ENCODE data around the gene FZD2. TPM values are rescaled to one million over a fixed set of nuclear protein-coding genes. Genes with fewer than 3 reads are reported as not detected.
"Not testable (repeated sequence)": the region's sequence is repeated elsewhere in the genome, so short reads cannot be mapped to it uniquely, and the experiment has no call there.

FZD2 gene
- total and polyA plus RNA-seq, 4 experiments from 2014 or later, result not detected

GRCh38 chr17:44527954-44528353 is 29.3 kb upstream of the FZD2 start:
- H3K36me3 Mint-ChIP-seq, result no peaks in the 10 kb centered on the region
- Histone ChIP-seq H3K27me3 (ENCODE audit: insufficient read depth, low read length) (no peaks in the 10 kb centered on the region), H3K36me3 (ENCODE audit: insufficient read depth, low read length) (no peaks in the 10 kb centered on the region), H3K4me3 (ENCODE audit: low read length in 2 of 2) (no peak overlapping the region), H3K27ac (ENCODE audit: low read depth, low read length) (no peak overlapping the region), H3K4me1 (ENCODE audit: insufficient read depth, low read length) (no peaks in the 10 kb centered on the region), H3K9me3 (ENCODE audit: control insufficient read depth in 1 of 2, low read length in 2 of 2) (no peaks in the 10 kb centered on the region)
- H3K27ac Mint-ChIP-seq, result no peak overlapping the region
- H3K9me3 Mint-ChIP-seq, result peaks cover 0 to 8% (median 2%) of the 10 kb centered on the region in 8 donors
- POLR2A ChIA-PET (ENCODE audit: partially characterized antibody), result no interaction called here
- H3K4me1 Mint-ChIP-seq, result no peaks in the 10 kb centered on the region
- H3K4me3 Mint-ChIP-seq, result no peak overlapping the region
- CTCF ChIA-PET (ENCODE audit: partially characterized antibody), result no interaction called here
- intact Hi-C loops (cut with micrococcal nuclease), result no loop called here
- no peak for DNase-seq
- H3K27me3 Mint-ChIP-seq, result peaks cover 6 to 13% of the 10 kb centered on the region in 2 donors

GRCh38 chr17:44529864-44530263 is 27.4 kb upstream of the FZD2 start:
- Mint-ChIP-seq H3K4me1 (peaks cover 3 to 9% (median 7%) of the 10 kb centered on the region in 4 donors), H3K27me3 (peaks cover 6 to 10% of the 10 kb centered on the region in 2 donors), H3K36me3 (no peaks in the 10 kb centered on the region), H3K27ac (no peak overlapping the region), H3K4me3 (no peak overlapping the region), H3K9me3 (peaks cover 0 to 8% (median 2%) of the 10 kb centered on the region in 8 donors)
- Histone ChIP-seq H3K4me3 (ENCODE audit: low read length in 2 of 2) (no peak overlapping the region), H3K27ac (ENCODE audit: low read depth, low read length) (no peak overlapping the region), H3K27me3 (ENCODE audit: insufficient read depth, low read length) (no peaks in the 10 kb centered on the region), H3K9me3 (ENCODE audit: control insufficient read depth in 1 of 2, low read length in 2 of 2) (no peaks in the 10 kb centered on the region), H3K36me3 (ENCODE audit: insufficient read depth, low read length) (no peaks in the 10 kb centered on the region), H3K4me1 (ENCODE audit: insufficient read depth, low read length) (peaks cover 8% of the 10 kb centered on the region)
- DNase-seq, result no peak
- ChIA-PET POLR2A (ENCODE audit: partially characterized antibody) (no interaction called here), CTCF (ENCODE audit: partially characterized antibody) (no interaction called here)
- intact Hi-C loops (cut with micrococcal nuclease), result loop anchor here (5.0 kb wide), 1 partner anchor 107 kb away; no protein-coding TSS in a partner anchor

- ChIA-PET POLR2A (ENCODE audit: partially characterized antibody) (no interaction called here), CTCF (ENCODE audit: partially characterized antibody) (interaction anchor here (0.6 to 1.5 kb wide), 3 partner anchors 9 to 27 kb away, joined by 3 to 4 read pairs (median 4); no protein-coding TSS in a partner anchor)
- Mint-ChIP-seq H3K4me1 (peaks cover 3 to 9% (median 7%) of the 10 kb centered on the region in 4 donors), H3K4me3 (no peak overlapping the region), H3K27me3 (peaks cover 5 to 7% of the 10 kb centered on the region in 2 donors), H3K27ac (no peak overlapping the region), H3K36me3 (no peaks in the 10 kb centered on the region), H3K9me3 (peaks cover 0 to 8% (median 2%) of the 10 kb centered on the region in 8 donors)
- Histone ChIP-seq H3K9me3 (ENCODE audit: control insufficient read depth in 1 of 2, low read length in 2 of 2) (no peaks in the 10 kb centered on the region), H3K27ac (ENCODE audit: low read depth, low read length) (no peak overlapping the region), H3K27me3 (ENCODE audit: insufficient read depth, low read length) (no peaks in the 10 kb centered on the region), H3K36me3 (ENCODE audit: insufficient read depth, low read length) (no peaks in the 10 kb centered on the region), H3K4me1 (ENCODE audit: insufficient read depth, low read length) (peaks cover 8% of the 10 kb centered on the region), H3K4me3 (ENCODE audit: low read length in 2 of 2) (no peak overlapping the region)
- intact Hi-C loops (cut with micrococcal nuclease), result loop anchor here (5.0 kb wide), 1 partner anchor 106 kb away; no protein-coding TSS in a partner anchor
- no peak for DNase-seq
These were observed 26.3 kb upstream of the FZD2 start for GRCh38 chr17:44530896-44531418.

- peak overlapping the region in 2 of 8 donors; percentile 5 to 33 for H3K4me3 Mint-ChIP-seq
- no peaks in the 10 kb centered on the region for H3K9me3 ChIP-seq (ENCODE audit: control insufficient read depth in 1 of 2, low read length in 2 of 2)
- peaks cover 0 to 2% (median 0%) of the 10 kb centered on the region in 8 donors for H3K9me3 Mint-ChIP-seq
- intact Hi-C loops (cut with micrococcal nuclease), result loop anchor here (1.0 to 5.0 kb wide), 2 partner anchors 104 to 139 kb away; no protein-coding TSS in a partner anchor
- peaks cover 0 to 5% of the 10 kb centered on the region in 2 donors for H3K27me3 Mint-ChIP-seq
- peaks cover 8% of the 10 kb centered on the region for H3K4me1 ChIP-seq (ENCODE audit: insufficient read depth, low read length)
- no peaks in the 10 kb centered on the region for H3K36me3 Mint-ChIP-seq
- peak overlapping the region in 3 of 7 donors; percentile 38 to 75 (median 69) for H3K27ac Mint-ChIP-seq
- peak; percentile 68 to 76 (median 74) for DNase-seq
- POLR2A ChIA-PET (ENCODE audit: partially characterized antibody), result interaction anchor here (0.8 kb wide), 1 partner anchor 30 kb away, joined by 4 read pairs; no protein-coding TSS in a partner anchor
- no peaks in the 10 kb centered on the region for H3K36me3 ChIP-seq (ENCODE audit: insufficient read depth, low read length)
- CTCF ChIA-PET (ENCODE audit: partially characterized antibody), result interaction anchor here (0.7 to 2.7 kb wide), 19 partner anchors 10 to 590 kb away, joined by 3 to 22 read pairs (median 3); partner anchors contain the start of gene GPATCH8
- H3K27me3 ChIP-seq (ENCODE audit: insufficient read depth, low read length), result no peaks in the 10 kb centered on the region
- H3K27ac ChIP-seq (ENCODE audit: low read depth, low read length), result no peak overlapping the region
- H3K4me3 ChIP-seq (ENCODE audit: low read length in 2 of 2), result no peak overlapping the region
- peaks cover 3 to 9% (median 7%) of the 10 kb centered on the region in 4 donors for H3K4me1 Mint-ChIP-seq
These were observed 23.6 kb upstream of the FZD2 start for GRCh38 chr17:44533533-44534246.

GRCh38 chr17:44536090-44536953 is 21.0 kb upstream of the FZD2 start:
- CTCF ChIA-PET (ENCODE audit: partially characterized antibody), result interaction anchor here (0.9 kb wide), 1 partner anchor 120 kb away, joined by 3 read pairs; the partner anchor contains the start of gene MEIOC
- no peaks in the 10 kb centered on the region for H3K36me3 ChIP-seq (ENCODE audit: insufficient read depth, low read length)
- peaks cover 8% of the 10 kb centered on the region for H3K4me1 ChIP-seq (ENCODE audit: insufficient read depth, low read length)
- intact Hi-C loops (cut with micrococcal nuclease), result no loop called here
- no peaks in the 10 kb centered on the region for H3K27me3 ChIP-seq (ENCODE audit: insufficient read depth, low read length)
- no peak overlapping the region for H3K27ac ChIP-seq (ENCODE audit: low read depth, low read length)
- POLR2A ChIA-PET (ENCODE audit: partially characterized antibody), result no interaction called here
- no peaks in the 10 kb centered on the region for H3K9me3 ChIP-seq (ENCODE audit: control insufficient read depth in 1 of 2, low read length in 2 of 2)
- H3K27me3 Mint-ChIP-seq, result peaks cover 0 to 8% of the 10 kb centered on the region in 2 donors
- H3K4me3 Mint-ChIP-seq, result no peak overlapping the region
- peaks cover 0 to 2% (median 0%) of the 10 kb centered on the region in 8 donors for H3K9me3 Mint-ChIP-seq
- H3K4me1 Mint-ChIP-seq, result peaks cover 3 to 9% (median 7%) of the 10 kb centered on the region in 4 donors
- no peaks in the 10 kb centered on the region for H3K36me3 Mint-ChIP-seq
- DNase-seq, result no peak
- H3K27ac Mint-ChIP-seq, result no peak overlapping the region
- no peak overlapping the region for H3K4me3 ChIP-seq (ENCODE audit: low read length in 2 of 2)

GRCh38 chr17:44537922-44538321 is 19.4 kb upstream of the FZD2 start:
- H3K4me1 Mint-ChIP-seq, H3K4me3 Mint-ChIP-seq: not testable (repeated sequence)

More at GRCh38 chr17:44537922-44538321, 19.4 kb upstream of the FZD2 start:
- H3K27ac ChIP-seq (ENCODE audit: low read depth, low read length); H3K27me3 Mint-ChIP-seq; H3K36me3 ChIP-seq (ENCODE audit: insufficient read depth, low read length); intact Hi-C loops (cut with micrococcal nuclease); H3K4me1 ChIP-seq (ENCODE audit: insufficient read depth, low read length); H3K4me3 ChIP-seq (ENCODE audit: low read length in 2 of 2); H3K9me3 ChIP-seq (ENCODE audit: control insufficient read depth in 1 of 2, low read length in 2 of 2); H3K36me3 Mint-ChIP-seq; H3K27me3 ChIP-seq (ENCODE audit: insufficient read depth, low read length); DNase-seq; POLR2A ChIA-PET (ENCODE audit: partially characterized antibody); H3K9me3 Mint-ChIP-seq: not testable (repeated sequence)
- CTCF ChIA-PET (ENCODE audit: partially characterized antibody), result interaction anchor here (1.0 kb wide), 1 partner anchor 10 kb away, joined by 3 read pairs; no protein-coding TSS in a partner anchor
- H3K27ac Mint-ChIP-seq, result peak overlapping the region in 1 of 7 donors; percentile 59

All from CD4-positive, alpha-beta memory T cell (primary cell).